ENCODE results near the gene ITPR1. TPM values are rescaled to one million over a fixed set of nuclear protein-coding genes. Genes with fewer than 3 reads are reported as not detected.
A peak's percentile ranks its signal among the peaks of the same experiment; 100 is the strongest.

ITPR1 gene
- total RNA-seq, 4 donors from 2014 or later = 14.7 to 45.1 (median 21.0) TPM

DNA sequence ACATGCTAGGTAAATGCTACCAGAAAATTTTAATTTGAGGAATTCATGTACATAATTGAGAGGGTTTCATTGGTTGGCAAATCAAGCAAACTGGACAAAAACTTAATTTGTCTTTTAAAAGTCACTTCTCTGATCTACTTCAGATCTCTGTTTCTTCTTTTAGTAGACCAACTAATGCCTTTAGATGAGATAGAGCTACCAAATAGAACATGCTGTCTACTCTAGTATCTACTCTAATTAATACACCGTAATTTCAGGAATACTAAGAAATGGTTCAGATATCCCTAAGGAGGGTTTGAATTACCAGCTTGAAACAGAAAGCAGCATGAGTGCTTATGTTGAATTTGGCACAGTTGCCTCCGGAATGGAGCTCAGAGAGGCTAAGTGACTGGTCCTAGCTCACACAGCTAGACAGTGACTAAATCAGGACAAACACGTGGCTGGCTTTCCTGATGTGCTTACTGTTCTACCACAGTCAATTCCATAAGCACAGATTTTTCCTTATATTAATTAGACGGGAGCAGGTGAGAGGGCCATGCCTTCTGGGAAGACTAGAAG, 225.1 kb downstream of the ITPR1 start:
- Histone ChIP-seq H3K4me3 (no peak overlapping the region), H3K9me3 (no peaks in the 10 kb centered on the region), H3K4me1 (peaks cover 50% of the 10 kb centered on the region), H3K27me3 (no peaks in the 10 kb centered on the region), H3K36me3 (no peaks in the 10 kb centered on the region), H3K27ac (peak overlapping the region; percentile 47)
- no peak for DNase-seq (ENCODE audit: low spot score in 2 of 2)
- TF ChIP-seq POLR2A (IDR thresholded peaks at IDR 0.05) (no peak), POLR2AphosphoS5 (IDR thresholded peaks at IDR 0.05) (no peak), EP300 (IDR thresholded peaks at IDR 0.05) (no peak)
- TF ChIP-seq, protein P1, sequence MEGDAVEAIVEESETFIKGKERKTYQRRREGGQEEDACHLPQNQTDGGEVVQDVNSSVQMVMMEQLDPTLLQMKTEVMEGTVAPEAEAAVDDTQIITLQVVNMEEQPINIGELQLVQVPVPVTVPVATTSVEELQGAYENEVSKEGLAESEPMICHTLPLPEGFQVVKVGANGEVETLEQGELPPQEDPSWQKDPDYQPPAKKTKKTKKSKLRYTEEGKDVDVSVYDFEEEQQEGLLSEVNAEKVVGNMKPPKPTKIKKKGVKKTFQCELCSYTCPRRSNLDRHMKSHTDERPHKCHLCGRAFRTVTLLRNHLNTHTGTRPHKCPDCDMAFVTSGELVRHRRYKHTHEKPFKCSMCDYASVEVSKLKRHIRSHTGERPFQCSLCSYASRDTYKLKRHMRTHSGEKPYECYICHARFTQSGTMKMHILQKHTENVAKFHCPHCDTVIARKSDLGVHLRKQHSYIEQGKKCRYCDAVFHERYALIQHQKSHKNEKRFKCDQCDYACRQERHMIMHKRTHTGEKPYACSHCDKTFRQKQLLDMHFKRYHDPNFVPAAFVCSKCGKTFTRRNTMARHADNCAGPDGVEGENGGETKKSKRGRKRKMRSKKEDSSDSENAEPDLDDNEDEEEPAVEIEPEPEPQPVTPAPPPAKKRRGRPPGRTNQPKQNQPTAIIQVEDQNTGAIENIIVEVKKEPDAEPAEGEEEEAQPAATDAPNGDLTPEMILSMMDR (IDR thresholded peaks at IDR 0.05) = no peak
- 68% methylated on average over 4 of the region's 4 CpGs for WGBS

DNA sequence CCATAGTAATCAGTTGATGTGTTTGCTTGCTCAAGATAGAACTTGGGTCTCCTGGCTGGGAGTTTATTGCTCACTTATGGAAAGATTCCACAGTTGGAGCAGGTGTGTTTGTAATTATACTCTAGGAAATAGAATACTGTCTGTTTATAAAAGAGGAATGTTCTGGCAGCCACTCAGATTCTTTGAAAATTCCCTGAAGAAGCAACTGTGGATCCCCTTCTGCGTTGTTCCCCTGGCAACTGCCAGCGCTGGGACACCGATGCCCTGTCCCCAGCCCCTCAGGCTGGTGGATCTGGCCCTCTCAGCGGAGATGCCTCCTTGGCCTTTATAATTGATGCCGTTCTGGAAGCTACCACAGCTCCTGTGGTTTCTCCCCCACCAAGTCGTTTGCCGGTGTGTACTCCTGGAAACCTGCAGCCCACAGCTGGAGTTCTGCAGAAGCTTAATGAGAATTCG, 225.9 kb downstream of the ITPR1 start:
- no peak overlapping the region for H3K4me3 ChIP-seq
- H3K27ac ChIP-seq = no peak overlapping the region
- no peaks in the 10 kb centered on the region for H3K36me3 ChIP-seq
- no peak for DNase-seq (ENCODE audit: low spot score in 2 of 2)
- WGBS = 59% methylated on average over 8 of the region's 8 CpGs
- H3K27me3 ChIP-seq = no peaks in the 10 kb centered on the region
- H3K4me1 ChIP-seq = peaks cover 54% of the 10 kb centered on the region
- no peaks in the 10 kb centered on the region for H3K9me3 ChIP-seq
- no peak for TF ChIP-seq POLR2A (IDR thresholded peaks at IDR 0.05)

GRCh38 chr3:4720316-4721075, 227.3 kb downstream of the ITPR1 start:
- TF ChIP-seq EP300 (IDR thresholded peaks at IDR 0.05) = no peak
- no peak for TF ChIP-seq POLR2A (IDR thresholded peaks at IDR 0.05)
- TF ChIP-seq, protein P1 (IDR thresholded peaks at IDR 0.05) = peak; percentile 23 to 24
- peak; percentile 6 to 89 (median 72) for TF ChIP-seq POLR2AphosphoS5 (IDR thresholded peaks at IDR 0.05)
- peaks cover 54% of the 10 kb centered on the region for H3K4me1 ChIP-seq
- no peaks in the 10 kb centered on the region for H3K27me3 ChIP-seq
- no peak overlapping the region for H3K4me3 ChIP-seq
- WGBS = 33% methylated on average over 12 of the region's 12 CpGs
- no peaks in the 10 kb centered on the region for H3K36me3 ChIP-seq
- no peaks in the 10 kb centered on the region for H3K9me3 ChIP-seq
- DNase-seq (ENCODE audit: low spot score in 2 of 2) = no peak
- H3K27ac ChIP-seq = peak overlapping the region; percentile 71

- Histone ChIP-seq H3K4me1 (peaks cover 54% of the 10 kb centered on the region), H3K4me3 (no peak overlapping the region), H3K36me3 (no peaks in the 10 kb centered on the region), H3K27me3 (no peaks in the 10 kb centered on the region), H3K9me3 (no peaks in the 10 kb centered on the region), H3K27ac (peak overlapping the region; percentile 71)
- DNase-seq (ENCODE audit: low spot score in 2 of 2) = no peak
- WGBS = 77% methylated on average over 9 of the region's 9 CpGs
- TF ChIP-seq EP300 (IDR thresholded peaks at IDR 0.05) (no peak), POLR2AphosphoS5 (IDR thresholded peaks at IDR 0.05) (no peak), POLR2A (IDR thresholded peaks at IDR 0.05) (no peak)
- TF ChIP-seq, protein P1 (IDR thresholded peaks at IDR 0.05) = no peak
These were observed 228.4 kb downstream of the ITPR1 start for GRCh38 chr3:4721511-4721911.

DNA sequence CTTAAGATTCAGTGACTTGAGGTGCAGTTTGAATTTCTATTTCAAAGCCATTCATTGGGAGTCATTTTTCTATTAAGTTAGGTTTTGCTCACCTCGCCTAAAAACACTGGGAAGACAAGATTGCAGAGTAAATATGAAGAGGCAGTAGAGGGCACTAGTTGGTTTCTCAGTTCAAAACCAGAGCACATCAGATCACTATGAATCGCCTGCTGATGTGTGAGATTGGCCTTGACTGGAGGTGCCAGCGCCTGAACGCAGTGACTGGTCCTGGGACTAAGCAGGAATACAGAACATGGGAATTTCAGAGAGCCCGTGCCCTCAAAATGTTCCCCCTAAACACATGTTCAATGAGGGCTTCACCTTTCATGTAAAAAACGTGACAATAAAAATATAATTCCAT, 229.0 kb downstream of the ITPR1 start:
- no peaks in the 10 kb centered on the region for H3K36me3 ChIP-seq
- DNase-seq (ENCODE audit: low spot score in 2 of 2) = no peak
- 21% methylated on average over 6 of the region's 6 CpGs for WGBS
- H3K9me3 ChIP-seq = no peaks in the 10 kb centered on the region
- no peak for TF ChIP-seq POLR2A (IDR thresholded peaks at IDR 0.05)
- TF ChIP-seq, protein P1 (IDR thresholded peaks at IDR 0.05) = peak in 1 of 2 donors; percentile 30
- H3K27ac ChIP-seq = peak overlapping the region; percentile 71
- H3K4me1 ChIP-seq = peaks cover 54% of the 10 kb centered on the region
- H3K4me3 ChIP-seq = no peak overlapping the region
- H3K27me3 ChIP-seq = no peaks in the 10 kb centered on the region
